ENCODE data around the gene CLIP2.

Gene CLIP2

GRCh38 chr7:74272305-74273038 is 16.7 kb upstream of the CLIP2 start:
- no peak for DNase-seq

GRCh38 chr7:74275401-74275881 is 13.8 kb upstream of the CLIP2 start:
- peak; percentile 2 for DNase-seq

- no peak for DNase-seq
Measured at GRCh38 chr7:74277636-74278035, 11.6 kb upstream of the CLIP2 start.

GRCh38 chr7:74280985-74281384 is 8.2 kb upstream of the CLIP2 start:
- DNase-seq = no peak

DNA sequence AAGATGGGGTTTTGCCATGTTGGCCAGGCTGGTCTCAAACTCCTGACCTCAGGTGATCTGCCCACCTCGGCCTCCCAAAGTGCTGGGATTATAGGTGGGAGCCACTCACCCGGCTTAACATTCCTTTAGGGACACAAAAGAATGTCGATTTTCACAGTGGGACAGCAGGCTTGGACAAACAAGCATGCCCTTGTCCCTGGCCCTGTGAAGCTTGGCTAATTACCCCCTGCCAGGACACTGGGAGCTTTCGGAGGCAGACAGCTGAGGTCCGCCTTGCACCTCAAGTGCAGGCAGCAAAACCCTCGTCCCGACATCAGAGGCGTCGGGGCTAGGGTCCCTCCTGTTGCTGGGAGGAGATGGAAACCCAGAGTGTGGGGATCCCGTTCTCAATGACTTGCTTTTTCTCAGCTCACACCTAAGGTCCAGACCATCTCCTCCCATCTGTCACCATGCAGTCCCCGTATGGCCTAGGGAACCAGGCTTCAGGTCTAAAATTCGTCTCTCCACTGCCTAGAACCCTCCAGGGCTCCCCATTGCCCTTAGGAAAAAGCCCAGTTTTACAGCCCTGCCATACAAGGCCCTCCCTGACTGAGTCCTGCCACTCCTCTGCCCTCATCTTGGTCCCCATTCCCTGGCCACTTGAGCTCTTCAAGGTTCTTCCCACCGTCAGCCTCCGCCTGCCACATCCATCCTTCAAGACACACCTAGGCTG is 6.3 kb upstream of the CLIP2 start:
- DNase-seq = no peak

GRCh38 chr7:74283858-74284447 is 5.3 kb upstream of the CLIP2 start:
- DNase-seq = no peak

- peak; percentile 1 for DNase-seq
Measured at GRCh38 chr7:74284781-74285259, 4.4 kb upstream of the CLIP2 start.

- no peak for DNase-seq
Measured at GRCh38 chr7:74286131-74286530, 3.1 kb upstream of the CLIP2 start.

- DNase-seq = no peak
Measured at GRCh38 chr7:74287303-74288033, 1.7 kb upstream of the CLIP2 start.

DNA sequence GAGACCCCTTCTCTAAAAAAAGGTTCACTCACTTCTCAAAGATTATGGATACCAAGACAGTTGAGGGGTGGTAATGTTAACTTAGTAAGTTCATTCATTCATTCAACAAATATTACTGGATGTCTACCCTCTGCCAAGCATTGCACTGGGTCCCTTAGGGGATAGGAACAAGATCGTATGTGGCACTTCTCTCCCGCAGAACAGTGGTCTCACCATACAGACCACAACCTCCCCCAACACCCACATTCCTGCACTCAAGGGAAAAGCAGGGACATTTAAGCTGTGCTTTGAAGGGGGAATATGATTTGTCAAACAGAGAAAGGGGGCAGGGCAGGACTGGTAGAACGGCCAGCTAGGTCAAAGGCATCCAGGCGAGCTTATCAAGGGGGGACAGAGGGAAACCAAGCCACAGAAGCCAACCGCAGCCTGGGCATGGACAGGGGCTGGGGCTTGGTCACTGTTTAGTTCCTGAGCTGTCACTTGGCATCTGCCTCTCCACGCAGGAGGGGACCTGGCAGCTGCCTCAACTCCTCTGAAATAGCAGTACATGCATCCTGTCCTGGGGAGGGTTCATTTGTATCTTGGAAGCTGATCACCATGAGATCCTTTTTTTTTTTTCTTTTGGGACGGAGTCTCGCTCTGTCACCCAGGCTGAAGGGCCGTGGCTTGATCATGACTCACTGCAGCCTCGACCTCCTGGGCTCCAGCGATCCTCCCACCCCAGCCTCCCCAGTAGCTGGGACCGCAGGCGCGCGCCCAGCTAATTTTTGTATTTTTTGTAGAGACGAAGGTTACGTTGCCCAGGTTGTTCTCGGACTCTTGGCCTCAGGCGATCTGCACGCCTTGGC is 949 bp upstream of the CLIP2 start:
- DNase-seq = no peak

DNA sequence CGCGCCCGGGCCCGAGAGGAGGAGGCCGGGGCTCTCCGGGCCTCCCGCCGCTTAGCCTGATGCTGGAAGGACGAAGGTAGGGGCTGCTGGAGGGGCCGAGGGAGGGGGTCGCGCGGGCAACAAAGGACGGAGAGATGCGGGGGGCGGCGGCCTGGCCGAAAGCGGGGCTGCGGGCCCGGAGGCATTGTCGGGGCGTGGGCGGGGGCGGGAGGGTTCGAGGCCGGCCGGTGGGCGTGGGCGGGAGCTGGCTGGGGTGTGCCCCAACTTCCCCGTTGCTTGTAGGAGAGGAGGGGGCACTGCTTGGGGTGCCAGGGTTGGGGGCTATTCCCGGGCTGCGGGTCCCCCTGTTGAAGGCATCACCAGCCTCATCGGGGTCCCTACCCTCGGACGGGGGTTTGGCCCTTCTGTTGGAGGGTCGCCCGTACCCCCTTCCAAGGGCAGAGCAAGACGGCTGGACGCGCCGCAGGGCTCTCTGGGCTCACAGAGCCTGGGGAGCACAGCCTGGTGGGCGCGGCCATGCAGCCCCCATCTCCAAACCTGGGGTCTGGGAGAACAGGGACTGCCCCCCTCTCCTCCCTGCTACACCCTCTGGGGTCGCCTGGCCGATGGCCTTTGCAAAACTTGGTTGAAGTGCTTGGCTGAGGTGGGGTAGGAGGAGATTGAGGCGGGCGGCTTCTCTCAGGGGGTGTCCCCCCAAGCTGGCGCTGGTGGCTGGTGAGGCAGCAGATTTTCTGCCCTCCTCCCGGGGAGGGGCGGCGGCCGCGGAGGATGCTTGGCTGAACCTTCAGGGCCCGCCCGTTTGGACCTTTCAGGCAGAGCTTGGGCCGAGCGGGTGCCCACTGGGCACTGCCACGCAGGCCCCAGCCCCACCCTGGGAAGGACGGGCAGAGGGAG is 699 bp downstream of the CLIP2 start:
- DNase-seq = no peak

- DNase-seq = no peak
Measured at GRCh38 chr7:74290553-74290950, 1.3 kb downstream of the CLIP2 start.

- no peak for DNase-seq
Measured at GRCh38 chr7:74290981-74291441, 1.8 kb downstream of the CLIP2 start.

DNA sequence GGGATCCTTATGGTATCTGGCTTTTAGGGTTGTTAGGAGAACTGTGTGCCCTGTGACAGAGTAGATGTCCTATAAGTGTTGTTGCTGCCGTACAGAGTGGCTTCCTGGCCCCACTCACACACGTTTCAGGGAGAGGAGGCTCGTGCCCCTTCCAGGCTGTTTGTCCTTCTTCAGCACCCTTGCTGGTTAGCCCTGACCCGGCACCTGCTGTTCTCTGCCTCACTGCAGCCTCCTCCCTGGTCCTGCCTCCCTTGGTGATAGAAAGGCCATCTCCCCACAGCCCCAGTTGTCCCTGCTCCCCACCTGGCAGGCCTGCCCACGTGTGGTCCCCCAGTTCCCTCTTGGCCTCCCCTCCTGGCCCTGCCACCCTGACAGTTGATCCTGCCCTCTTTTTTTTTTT is 2.3 kb downstream of the CLIP2 start:
- no peak for DNase-seq

DNA sequence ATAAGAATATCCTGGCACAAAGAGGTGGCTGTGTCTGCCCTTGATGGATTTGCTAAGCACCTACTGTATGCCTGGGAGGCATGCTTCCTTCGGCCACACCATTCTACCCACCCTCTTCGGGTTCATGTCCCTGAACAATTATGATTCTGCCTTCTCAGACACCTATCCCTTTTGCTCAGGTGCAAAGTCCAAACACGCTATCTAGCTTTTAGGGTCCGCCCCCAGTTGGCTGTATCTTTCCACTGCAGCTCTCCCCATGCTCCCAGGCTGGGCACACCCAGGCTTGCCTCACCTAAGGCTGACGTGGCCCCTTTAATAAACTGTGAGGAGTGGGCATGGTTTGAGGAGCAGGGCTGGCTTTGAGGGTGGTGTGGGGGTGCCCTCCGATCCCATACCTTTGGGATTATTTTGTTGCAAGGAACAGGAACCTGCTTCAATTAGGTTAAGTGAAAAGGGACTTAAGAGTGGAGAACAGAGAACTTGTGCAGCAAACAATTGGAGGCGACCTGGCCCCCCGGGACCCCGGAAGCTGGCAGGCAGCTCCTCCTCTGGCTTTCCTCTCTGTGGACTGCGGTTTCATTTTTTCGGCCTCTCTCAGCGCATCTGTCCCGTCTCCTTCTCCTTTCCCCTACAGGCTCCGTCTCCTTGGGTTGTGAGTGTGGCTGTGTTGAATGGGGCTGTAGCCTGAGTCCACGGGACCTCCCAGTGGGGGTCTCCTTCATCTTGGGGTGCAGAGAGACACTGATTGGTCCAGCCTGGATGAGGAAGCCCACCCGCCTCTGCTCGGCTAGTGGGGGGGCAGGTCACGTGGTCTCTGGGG is 3.8 kb downstream of the CLIP2 start:
- no peak for DNase-seq

DNA sequence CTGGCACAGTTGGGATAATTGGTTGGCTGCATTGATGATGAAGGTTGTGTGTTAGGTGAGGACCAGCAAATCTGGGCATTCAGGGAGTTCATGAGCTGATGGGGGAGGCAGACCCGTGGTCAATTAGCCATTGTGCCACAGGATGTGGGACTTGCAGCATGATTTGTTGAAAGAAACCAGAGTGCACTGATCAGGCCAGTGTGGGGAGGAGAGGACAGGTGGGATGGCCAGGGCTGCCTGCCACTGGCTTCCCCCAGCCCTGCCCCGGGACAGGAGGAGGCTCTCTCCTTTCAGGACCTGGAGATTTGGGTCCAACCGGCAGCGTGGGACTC is 4.3 kb downstream of the CLIP2 start:
- DNase-seq = no peak

- DNase-seq = no peak
Measured at GRCh38 chr7:74294191-74294998, 5.2 kb downstream of the CLIP2 start.

- no peak for DNase-seq
Measured at GRCh38 chr7:74297516-74298233, 8.5 kb downstream of the CLIP2 start.

DNA sequence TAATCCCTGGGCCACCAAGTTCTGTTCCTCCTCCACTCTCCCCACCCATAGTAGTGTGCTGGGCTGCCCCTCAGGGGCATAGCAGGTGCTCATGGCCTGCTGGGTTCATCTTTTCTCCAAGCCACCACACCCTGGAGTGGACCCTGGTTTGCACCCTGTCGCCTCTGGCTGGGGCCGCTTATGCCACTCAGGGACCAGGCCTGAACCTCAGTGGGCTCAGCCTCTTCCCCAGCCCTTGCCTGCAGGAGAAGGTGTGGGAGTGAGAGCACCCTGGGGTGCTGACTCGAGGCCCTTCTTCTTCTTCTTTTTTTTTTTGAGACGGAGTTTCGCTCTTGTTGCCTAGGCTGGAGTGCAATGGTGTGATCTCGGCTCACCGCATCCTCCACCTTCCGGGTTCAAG is 10.2 kb downstream of the CLIP2 start:
- DNase-seq = no peak
